NCI-H1092 treated with DMSO at 0.1 percent for 48 hours (cell line): Measurements from ENCODE around the gene SMARCA1.
A peak's percentile ranks its signal among the peaks of the same experiment; 100 is the strongest.
"Not testable (repeated sequence)": the region's sequence is repeated elsewhere in the genome, so short reads cannot be mapped to it uniquely, and the experiment has no call there.

Experiments
- DNase-seq: peaks from one replicate; lab custom pipeline; 2025; lab: John Stamatoyannopoulos, UW

SMARCA1 gene

GRCh38 chrX:129523079-129523911, at the start of gene SMARCA1:
Gene SMARCA1, minus strand, starts transcription at chrX:129523490. Its CDS starts 120 bp downstream, at chrX:129523370.
- DNase-seq: peak; percentile 61

GRCh38 chrX:129572422-129572821, 49.1 kb upstream of the SMARCA1 start:
- no peak for DNase-seq

- DNase-seq: no peak
Observed at GRCh38 chrX:129568349-129568748, 45.1 kb upstream of the SMARCA1 start.

- DNase-seq: no peak
Observed at GRCh38 chrX:129566073-129566472, 42.8 kb upstream of the SMARCA1 start.

GRCh38 chrX:129565046-129565650, 41.9 kb upstream of the SMARCA1 start:
- no peak for DNase-seq

GRCh38 chrX:129564345-129564744, 41.1 kb upstream of the SMARCA1 start:
- not testable (repeated sequence) for DNase-seq

- DNase-seq: no peak
Observed at GRCh38 chrX:129561453-129561852, 38.2 kb upstream of the SMARCA1 start.

- no peak for DNase-seq
Observed at GRCh38 chrX:129559783-129560182, 36.5 kb upstream of the SMARCA1 start.

GRCh38 chrX:129557844-129558480, 34.7 kb upstream of the SMARCA1 start:
- DNase-seq: no peak

GRCh38 chrX:129556806-129557315, 33.6 kb upstream of the SMARCA1 start:
- no peak for DNase-seq

GRCh38 chrX:129554816-129555215, 31.5 kb upstream of the SMARCA1 start:
- not testable (repeated sequence) for DNase-seq

GRCh38 chrX:129553619-129554288, 30.5 kb upstream of the SMARCA1 start:
- DNase-seq: no peak

GRCh38 chrX:129549124-129549523, 25.8 kb upstream of the SMARCA1 start:
- DNase-seq: no peak

GRCh38 chrX:129545408-129545807, 22.1 kb upstream of the SMARCA1 start:
- DNase-seq: no peak

- no peak for DNase-seq
Observed at GRCh38 chrX:129544780-129545179, 21.5 kb upstream of the SMARCA1 start.

- no peak for DNase-seq
Observed at GRCh38 chrX:129540722-129541184, 17.5 kb upstream of the SMARCA1 start.

GRCh38 chrX:129540068-129540653, 16.9 kb upstream of the SMARCA1 start, which contains the start of gene OCRL:
Gene OCRL, plus strand, starts transcription at chrX:129540259. Its CDS starts 181 bp downstream, at chrX:129540440.
- peak; percentile 85 for DNase-seq

GRCh38 chrX:129534816-129535578, 11.7 kb upstream of the SMARCA1 start:
- no peak for DNase-seq

GRCh38 chrX:129531132-129531531, 7.8 kb upstream of the SMARCA1 start:
- DNase-seq: no peak

- no peak for DNase-seq
Observed at GRCh38 chrX:129530410-129530809, 7.1 kb upstream of the SMARCA1 start.
